Spleen (tissue), 7 donors: Measurements from ENCODE around the gene FRMD4A.

Experiments used
- CTCF ChIP-seq, 11 experiments: fragments of 200-600 bp in 7 of 11; fragments of 450-650 bp in 4 of 11; sonication (generic) in 4 of 11; IDR thresholded peaks in 8 of 11; conservative IDR thresholded peaks in 3 of 11; 1 replicate in 7 of 11; 2 replicates in 4 of 11; pipeline versions ENCODE4 v1.4.0 to v1.8.0; 2016 to 2021; ENCODE audit warnings: antibody characterized with exemption in 11 of 11, inconsistent platforms in 4 of 11, mild to moderate bottlenecking in 1 of 11
- POLR2A ChIP-seq, 3 donors: fragments of 450-650 bp; IDR thresholded peaks; one replicate each; pipeline ENCODE4 v1.5.1; 2017; ENCODE audit warnings: antibody characterized with exemption in 3 of 3, mild to moderate bottlenecking in 1 of 3
- donor health status: DM: no; HTN: no; CAD: no; lungs with moderate emphysema.
- donor health status: DM: no; HTN: no; CAD: no.
- donor health status: DM: no; HTN: no; CAD: no.

DNA sequence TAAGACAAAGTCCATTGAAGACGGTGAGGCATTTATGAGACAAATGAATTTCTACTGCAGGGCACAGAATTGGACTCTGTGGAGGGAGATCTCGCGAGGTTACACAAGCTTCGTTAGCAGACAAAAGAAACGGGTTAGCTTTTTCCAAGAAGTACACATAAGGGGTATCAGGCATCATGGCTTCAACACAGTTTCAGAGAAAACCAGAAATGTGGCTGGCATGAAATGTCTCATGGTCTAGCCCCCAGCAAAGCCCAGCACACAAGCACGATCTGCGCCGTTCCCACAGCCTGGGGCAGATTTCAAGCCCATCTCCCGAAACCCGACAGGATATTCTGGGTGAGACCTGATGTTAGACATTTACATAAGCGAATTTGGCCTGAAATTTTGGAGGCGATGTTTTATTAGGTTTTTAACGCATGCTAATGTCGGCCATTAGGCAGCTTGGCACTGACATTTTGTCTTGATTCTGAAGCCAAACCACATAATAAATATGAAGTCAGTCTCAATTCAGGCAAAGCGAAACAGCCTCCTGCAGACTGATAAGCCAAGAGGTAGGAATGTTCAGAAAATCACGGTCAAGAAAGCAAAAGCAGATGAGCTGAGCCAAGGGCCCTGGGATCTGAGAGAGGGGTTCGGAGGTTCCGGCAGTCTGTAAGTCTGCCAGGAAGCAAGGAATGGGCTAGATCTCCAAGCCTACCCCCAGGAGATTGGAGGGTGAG, 503.5 kb downstream of the FRMD4A start:
- no peak for TF ChIP-seq CTCF (IDR thresholded peaks at IDR 0.05 in 8 of 11, conservative IDR thresholded peaks at IDR 0.05 in 3 of 11)
- TF ChIP-seq POLR2A (IDR thresholded peaks at IDR 0.05), result no peak
